Measurements from ENCODE around the gene ARHGAP6. TPM values are rescaled to one million over a fixed set of nuclear protein-coding genes. Genes with fewer than 3 reads are reported as not detected.

ARHGAP6 gene
- total and polyA plus RNA-seq, 2 donors (not counting 3 experiments of a cell fraction or from before 2014, with no cell fraction given) = 0.69 to 0.83 TPM

DNA sequence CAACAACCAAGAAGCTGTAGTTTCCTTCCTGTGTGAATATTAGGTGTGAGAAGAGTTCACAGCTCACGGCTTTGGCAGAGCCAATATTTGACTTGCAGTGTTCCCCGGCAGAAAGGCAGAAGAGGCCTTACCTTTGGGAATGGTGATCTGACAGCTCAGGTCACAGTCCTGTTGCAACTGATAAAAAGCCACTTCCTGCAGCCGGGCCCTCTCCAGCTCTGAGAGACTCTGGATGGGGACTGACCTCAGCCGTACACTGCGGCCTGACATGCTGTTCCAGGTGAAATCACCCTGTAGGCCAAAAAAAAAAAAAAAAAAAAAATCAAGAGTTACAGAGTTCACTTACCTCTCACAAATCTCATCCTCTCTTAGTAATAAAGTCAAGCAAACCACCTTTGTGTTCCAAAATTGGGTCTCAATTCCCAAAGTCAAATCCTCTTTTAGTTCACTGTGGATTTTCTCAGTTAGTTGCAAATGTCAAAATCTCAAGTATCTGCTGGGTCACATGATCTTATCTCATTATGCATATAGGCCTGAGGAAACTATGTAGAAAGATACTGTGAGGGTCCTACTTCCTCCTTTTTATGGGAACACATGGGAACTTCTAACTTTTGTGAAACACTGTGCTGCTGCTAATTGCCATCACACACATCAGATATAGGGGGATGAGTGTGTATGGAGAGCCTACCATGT is 411.2 kb downstream of the ARHGAP6 start:
- no peak overlapping the region for H3K4me3 ChIP-seq (replicated peaks in 1 of 3; ENCODE audit: insufficient read depth in 1 of 3, low read depth in 1 of 3, low read length in 3 of 3)
- POLR2A ChIA-PET = no interaction called here
- intact Hi-C loops (cut with micrococcal nuclease) = no loop called here
- no peaks in the 10 kb centered on the region for H3K27me3 ChIP-seq (ENCODE audit: control insufficient read depth in 2 of 2, insufficient read depth in 2 of 2, low read length in 2 of 2)
- dilution Hi-C loops (cut with MboI; ENCODE audit: extremely low pct_ligation_motif_present, low sequenced_read_pairs) = no loop called here
- no peak for DNase-seq (ENCODE audit: low read depth, low spot score)
- H3K27ac ChIP-seq (ENCODE audit: insufficient read depth, low read depth, low read length) = no peak overlapping the region
- TF ChIP-seq MYC (IDR thresholded peaks at IDR 0.05; ENCODE audit: low read depth, low read length) = no peak
- no peak for TF ChIP-seq POLR2A (IDR thresholded peaks at IDR 0.05; ENCODE audit: low read depth, low read length)
- no peak for TF ChIP-seq MAX (IDR thresholded peaks at IDR 0.05; ENCODE audit: insufficient read depth, insufficient read length)
- TF ChIP-seq, protein P1, sequence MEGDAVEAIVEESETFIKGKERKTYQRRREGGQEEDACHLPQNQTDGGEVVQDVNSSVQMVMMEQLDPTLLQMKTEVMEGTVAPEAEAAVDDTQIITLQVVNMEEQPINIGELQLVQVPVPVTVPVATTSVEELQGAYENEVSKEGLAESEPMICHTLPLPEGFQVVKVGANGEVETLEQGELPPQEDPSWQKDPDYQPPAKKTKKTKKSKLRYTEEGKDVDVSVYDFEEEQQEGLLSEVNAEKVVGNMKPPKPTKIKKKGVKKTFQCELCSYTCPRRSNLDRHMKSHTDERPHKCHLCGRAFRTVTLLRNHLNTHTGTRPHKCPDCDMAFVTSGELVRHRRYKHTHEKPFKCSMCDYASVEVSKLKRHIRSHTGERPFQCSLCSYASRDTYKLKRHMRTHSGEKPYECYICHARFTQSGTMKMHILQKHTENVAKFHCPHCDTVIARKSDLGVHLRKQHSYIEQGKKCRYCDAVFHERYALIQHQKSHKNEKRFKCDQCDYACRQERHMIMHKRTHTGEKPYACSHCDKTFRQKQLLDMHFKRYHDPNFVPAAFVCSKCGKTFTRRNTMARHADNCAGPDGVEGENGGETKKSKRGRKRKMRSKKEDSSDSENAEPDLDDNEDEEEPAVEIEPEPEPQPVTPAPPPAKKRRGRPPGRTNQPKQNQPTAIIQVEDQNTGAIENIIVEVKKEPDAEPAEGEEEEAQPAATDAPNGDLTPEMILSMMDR (IDR thresholded peaks at IDR 0.05; ENCODE audit: extremely low read depth in 1 of 2, insufficient read depth in 1 of 2, low read depth in 1 of 2, low read length in 2 of 2) = no peak
- TF ChIP-seq GATA2 (IDR thresholded peaks at IDR 0.05; ENCODE audit: insufficient read depth, insufficient read length, low read depth, low read length) = no peak
- no peaks in the 10 kb centered on the region for H3K4me1 ChIP-seq (ENCODE audit: control insufficient read depth, extremely low read depth, insufficient read depth, low read length)
- FAIRE-seq = no peak
- H2AFZ ChIP-seq (ENCODE audit: low read depth, low read length) = no peak overlapping the region
- no peaks in the 10 kb centered on the region for H3K9me3 ChIP-seq (replicated peaks; ENCODE audit: control insufficient read depth, insufficient read depth, low read length)
- H3K36me3 ChIP-seq (ENCODE audit: control insufficient read depth in 2 of 2, extremely low read depth in 1 of 2, insufficient read depth in 2 of 2, low read length in 2 of 2) = no peaks in the 10 kb centered on the region
- no peaks in the 10 kb centered on the region for H3K9me1 ChIP-seq (replicated peaks; ENCODE audit: control insufficient read depth, extremely low read depth, insufficient read depth, low read length)
- no TSS peak for BruUV-seq (replicated peaks)
- H4K20me1 ChIP-seq (replicated peaks; ENCODE audit: control insufficient read depth, extremely low read depth, insufficient read depth, low read length) = no peaks in the 10 kb centered on the region
- H3K9ac ChIP-seq (replicated peaks; ENCODE audit: extremely low read depth, insufficient read depth, low read length) = no peak overlapping the region
- CTCF ChIA-PET = no interaction called here
- H3K4me2 ChIP-seq (ENCODE audit: insufficient read depth, low read length) = no peak overlapping the region
- no peaks in the 10 kb centered on the region for H3K79me2 ChIP-seq (ENCODE audit: control insufficient read depth, insufficient read depth, low read length)

GRCh38 chrX:11244636-11245035 is 421.1 kb downstream of the ARHGAP6 start:
- Histone ChIP-seq H3K4me3 (replicated peaks in 1 of 3; ENCODE audit: insufficient read depth in 1 of 3, low read depth in 1 of 3, low read length in 3 of 3) (no peak overlapping the region), H3K9ac (replicated peaks; ENCODE audit: extremely low read depth, insufficient read depth, low read length) (no peak overlapping the region), H2AFZ (ENCODE audit: low read depth, low read length) (no peak overlapping the region), H4K20me1 (replicated peaks; ENCODE audit: control insufficient read depth, extremely low read depth, insufficient read depth, low read length) (no peaks in the 10 kb centered on the region), H3K4me1 (ENCODE audit: control insufficient read depth, extremely low read depth, insufficient read depth, low read length) (no peaks in the 10 kb centered on the region), H3K9me3 (replicated peaks; ENCODE audit: control insufficient read depth, insufficient read depth, low read length) (no peaks in the 10 kb centered on the region), H3K27me3 (ENCODE audit: control insufficient read depth in 2 of 2, insufficient read depth in 2 of 2, low read length in 2 of 2) (no peaks in the 10 kb centered on the region), H3K4me2 (ENCODE audit: insufficient read depth, low read length) (no peak overlapping the region), H3K9me1 (replicated peaks; ENCODE audit: control insufficient read depth, extremely low read depth, insufficient read depth, low read length) (no peaks in the 10 kb centered on the region), H3K36me3 (ENCODE audit: control insufficient read depth in 2 of 2, extremely low read depth in 1 of 2, insufficient read depth in 2 of 2, low read length in 2 of 2) (no peaks in the 10 kb centered on the region), H3K27ac (ENCODE audit: insufficient read depth, low read depth, low read length) (no peak overlapping the region), H3K79me2 (ENCODE audit: control insufficient read depth, insufficient read depth, low read length) (no peaks in the 10 kb centered on the region)
- intact Hi-C loops (cut with micrococcal nuclease) = no loop called here
- ChIA-PET POLR2A (no interaction called here), CTCF (no interaction called here)
- no peak for FAIRE-seq
- dilution Hi-C loops (cut with MboI; ENCODE audit: extremely low pct_ligation_motif_present, low sequenced_read_pairs) = no loop called here
- TF ChIP-seq FOS (IDR thresholded peaks at IDR 0.05; ENCODE audit: borderline replicate concordance, insufficient read depth, low read length) (no peak), GATA2 (IDR thresholded peaks at IDR 0.05; ENCODE audit: insufficient read depth, insufficient read length, low read depth, low read length) (no peak), MAX (IDR thresholded peaks at IDR 0.05; ENCODE audit: insufficient read depth, insufficient read length) (no peak), JUN (IDR thresholded peaks at IDR 0.05; ENCODE audit: borderline replicate concordance, insufficient read depth, insufficient read length, low read depth) (no peak), POLR2A (IDR thresholded peaks at IDR 0.05; ENCODE audit: low read depth, low read length) (no peak), POLR2AphosphoS5 (IDR thresholded peaks at IDR 0.05; ENCODE audit: insufficient read depth, low read depth, low read length) (no peak), MYC (IDR thresholded peaks at IDR 0.05; ENCODE audit: low read depth, low read length) (no peak), EZH2 (IDR thresholded peaks at IDR 0.05; ENCODE audit: borderline replicate concordance, low read depth, low read length, severe bottlenecking) (no peak)
- TF ChIP-seq, protein P1 (IDR thresholded peaks at IDR 0.05; ENCODE audit: extremely low read depth in 1 of 2, insufficient read depth in 1 of 2, low read depth in 1 of 2, low read length in 2 of 2) = no peak
- no peak for DNase-seq (ENCODE audit: low read depth, low spot score)
- BruUV-seq (replicated peaks) = no TSS peak
